Esophagus muscularis mucosa (tissue), 4 donors: Measurements from ENCODE around the gene RRP36.

Experiments used
- CTCF ChIP-seq, 3 experiments: fragments of 200-600 bp in 2 of 3; fragments of 450-650 bp in 1 of 3; sonication (generic) in 2 of 3; IDR thresholded peaks; one replicate each; pipeline ENCODE4 v1.5.1; 2017 to 2019; ENCODE audit warnings: antibody characterized with exemption in 3 of 3, mild to moderate bottlenecking in 2 of 3, moderate library complexity in 1 of 3
- EP300 ChIP-seq: sonication (generic); formaldehyde crosslinking; IDR thresholded peaks from one replicate; pipeline ENCODE4 v1.6.1; 2017; ENCODE audit warnings: antibody characterized with exemption
- POLR2A ChIP-seq: fragments of 450-650 bp; IDR thresholded peaks from one replicate; pipeline ENCODE4 v1.6.1; 2017; ENCODE audit warnings: antibody characterized with exemption, moderate library complexity, mild to moderate bottlenecking, low read depth
- POLR2AphosphoS5 ChIP-seq, 2 donors: sonication (generic); formaldehyde crosslinking; IDR thresholded peaks; one replicate each; pipeline ENCODE4 v1.6.1; 2017; ENCODE audit warnings: antibody characterized with exemption in 2 of 2

GRCh38 chr6:43005844-43006243 is 15.6 kb upstream of the RRP36 start:
- TF ChIP-seq CTCF (IDR thresholded peaks at IDR 0.05): no peak
- TF ChIP-seq EP300: no peak
- TF ChIP-seq POLR2A: no peak
- no peak for TF ChIP-seq POLR2AphosphoS5 (IDR thresholded peaks at IDR 0.05)
